Measurements from ENCODE around the gene GSG1.
"Not testable (repeated sequence)": the region's sequence is repeated elsewhere in the genome, so short reads cannot be mapped to it uniquely, and the experiment has no call there.

Gene GSG1

DNA sequence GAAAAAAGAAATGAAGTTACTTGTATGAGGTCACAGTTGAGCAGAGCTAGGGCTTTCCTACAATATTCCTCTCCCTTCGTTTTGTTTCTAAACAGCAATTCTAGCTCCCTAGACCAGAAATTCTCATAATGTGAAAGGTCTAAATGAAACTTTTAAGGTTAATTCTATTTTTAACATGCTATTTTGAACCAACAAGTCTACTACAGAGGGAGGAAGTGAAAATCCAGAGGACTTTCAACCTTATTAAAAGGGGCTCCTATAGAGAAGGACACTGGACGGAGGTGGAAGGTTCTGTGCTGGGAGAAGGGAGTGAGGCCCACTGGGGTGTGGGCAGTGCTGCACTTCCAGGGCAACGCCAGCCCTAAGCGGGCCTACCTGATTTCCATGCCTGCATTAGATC lies 13.4 kb downstream of the GSG1 start:
- peak; percentile 31 for DNase-seq (ENCODE audit: extremely low spot score)
- ChIA-PET POLR2A (no interaction called here), CTCF (interaction anchor here (0.8 to 1.6 kb wide), 4 partner anchors 9 to 34 kb away, joined by 3 to 6 read pairs (median 3); partner anchors contain the start of gene GSG1)
- TF ChIP-seq, protein P1, sequence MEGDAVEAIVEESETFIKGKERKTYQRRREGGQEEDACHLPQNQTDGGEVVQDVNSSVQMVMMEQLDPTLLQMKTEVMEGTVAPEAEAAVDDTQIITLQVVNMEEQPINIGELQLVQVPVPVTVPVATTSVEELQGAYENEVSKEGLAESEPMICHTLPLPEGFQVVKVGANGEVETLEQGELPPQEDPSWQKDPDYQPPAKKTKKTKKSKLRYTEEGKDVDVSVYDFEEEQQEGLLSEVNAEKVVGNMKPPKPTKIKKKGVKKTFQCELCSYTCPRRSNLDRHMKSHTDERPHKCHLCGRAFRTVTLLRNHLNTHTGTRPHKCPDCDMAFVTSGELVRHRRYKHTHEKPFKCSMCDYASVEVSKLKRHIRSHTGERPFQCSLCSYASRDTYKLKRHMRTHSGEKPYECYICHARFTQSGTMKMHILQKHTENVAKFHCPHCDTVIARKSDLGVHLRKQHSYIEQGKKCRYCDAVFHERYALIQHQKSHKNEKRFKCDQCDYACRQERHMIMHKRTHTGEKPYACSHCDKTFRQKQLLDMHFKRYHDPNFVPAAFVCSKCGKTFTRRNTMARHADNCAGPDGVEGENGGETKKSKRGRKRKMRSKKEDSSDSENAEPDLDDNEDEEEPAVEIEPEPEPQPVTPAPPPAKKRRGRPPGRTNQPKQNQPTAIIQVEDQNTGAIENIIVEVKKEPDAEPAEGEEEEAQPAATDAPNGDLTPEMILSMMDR (IDR thresholded peaks at IDR 0.05; ENCODE audit: control extremely low read depth, extremely low read depth, low read depth, missing control alignments) = no peak

DNA sequence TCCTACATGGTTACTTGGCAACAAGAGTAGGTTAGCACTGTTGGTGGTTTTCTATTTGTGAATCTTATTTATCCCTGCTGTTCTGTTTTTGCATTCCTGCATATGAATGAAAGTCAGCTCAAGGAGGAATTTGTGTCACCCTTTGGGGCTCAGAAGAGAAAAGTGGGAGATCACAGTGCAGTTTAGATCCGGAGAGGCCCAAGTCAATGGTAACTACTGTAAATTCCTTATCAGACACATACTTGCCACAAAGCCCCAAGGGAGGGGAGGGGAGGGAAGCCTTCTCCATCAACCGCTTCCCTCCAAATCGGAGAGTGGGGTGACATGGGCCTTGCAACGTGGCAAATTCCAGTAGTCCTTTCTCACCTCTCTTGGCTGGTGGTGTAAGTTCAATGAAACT lies 15.0 kb downstream of the GSG1 start:
- POLR2A ChIA-PET = no interaction called here
- CTCF ChIA-PET = interaction anchor here (1.3 to 2.0 kb wide), 3 partner anchors 12 to 257 kb away, joined by 3 to 5 read pairs (median 5); no protein-coding TSS in a partner anchor
- no peak for DNase-seq (ENCODE audit: extremely low spot score)
- TF ChIP-seq, protein P1 (IDR thresholded peaks at IDR 0.05; ENCODE audit: control extremely low read depth, extremely low read depth, low read depth, missing control alignments) = no peak

DNA sequence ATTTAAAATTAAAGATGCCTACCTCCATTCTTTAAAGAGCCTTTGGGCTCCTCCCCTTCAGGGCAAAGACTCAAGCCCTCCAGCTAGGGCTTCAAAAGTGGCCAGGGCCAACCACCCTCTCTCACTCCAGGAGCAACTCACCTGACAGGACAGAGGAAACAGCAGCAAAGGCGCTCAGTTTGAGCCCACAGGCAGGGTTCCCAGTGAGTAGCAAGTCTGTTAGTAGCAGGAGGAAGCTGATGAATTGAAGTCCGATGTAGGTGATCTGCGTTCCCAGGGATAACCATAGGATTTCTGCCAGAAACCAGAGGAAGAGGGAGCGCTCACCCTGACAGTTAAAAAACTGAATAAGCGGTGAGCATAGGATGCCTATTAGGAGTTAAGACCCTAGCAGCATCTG lies 15.7 kb downstream of the GSG1 start:
- ChIA-PET POLR2A (no interaction called here), CTCF (interaction anchor here (1.3 to 2.0 kb wide), 3 partner anchors 13 to 256 kb away, joined by 3 to 5 read pairs (median 5); no protein-coding TSS in a partner anchor)
- TF ChIP-seq, protein P1 (IDR thresholded peaks at IDR 0.05; ENCODE audit: control extremely low read depth, extremely low read depth, low read depth, missing control alignments) = no peak
- no peak for DNase-seq (ENCODE audit: extremely low spot score)

DNA sequence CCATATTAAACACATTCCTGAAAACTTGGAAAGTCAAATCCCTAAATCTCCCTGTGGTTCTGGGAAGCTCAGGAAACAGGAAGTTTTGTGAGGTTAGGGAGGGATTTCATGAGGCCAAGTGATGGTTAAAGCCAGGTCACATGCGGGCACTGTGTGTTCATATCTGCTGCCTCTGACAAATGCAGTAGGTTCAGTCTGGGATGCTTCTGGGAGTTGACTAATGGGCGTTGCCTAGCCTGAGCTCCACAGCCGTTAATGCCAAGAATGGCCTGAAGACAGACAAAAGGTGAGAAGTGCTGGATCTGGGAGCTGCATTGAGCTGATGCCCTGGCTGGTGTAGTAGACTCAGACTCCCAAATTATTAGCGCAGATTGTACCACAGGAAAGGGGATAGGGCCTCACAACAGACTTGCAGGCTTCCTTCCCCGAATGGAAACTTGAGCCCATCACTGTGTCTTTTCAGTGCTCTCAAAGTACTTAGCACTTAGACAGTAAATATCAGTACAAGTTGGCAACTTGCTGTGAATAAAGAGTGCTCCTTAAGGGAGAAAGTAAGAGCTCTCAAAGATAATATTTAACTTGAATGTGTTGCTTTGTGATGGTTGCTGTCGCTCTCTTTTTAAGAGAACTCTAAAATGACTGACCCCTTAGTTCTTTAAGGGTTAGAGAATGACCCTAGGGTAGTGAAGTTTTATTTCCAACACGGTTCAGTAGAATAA lies 17.3 kb downstream of the GSG1 start:
- POLR2A ChIA-PET = no interaction called here
- DNase-seq (ENCODE audit: extremely low spot score) = no peak
- TF ChIP-seq, protein P1 (IDR thresholded peaks at IDR 0.05; ENCODE audit: control extremely low read depth, extremely low read depth, low read depth, missing control alignments) = no peak
- CTCF ChIA-PET = interaction anchor here (0.9 to 1.3 kb wide), 3 partner anchors 11 to 39 kb away, joined by 3 to 4 read pairs (median 3); no protein-coding TSS in a partner anchor

DNA sequence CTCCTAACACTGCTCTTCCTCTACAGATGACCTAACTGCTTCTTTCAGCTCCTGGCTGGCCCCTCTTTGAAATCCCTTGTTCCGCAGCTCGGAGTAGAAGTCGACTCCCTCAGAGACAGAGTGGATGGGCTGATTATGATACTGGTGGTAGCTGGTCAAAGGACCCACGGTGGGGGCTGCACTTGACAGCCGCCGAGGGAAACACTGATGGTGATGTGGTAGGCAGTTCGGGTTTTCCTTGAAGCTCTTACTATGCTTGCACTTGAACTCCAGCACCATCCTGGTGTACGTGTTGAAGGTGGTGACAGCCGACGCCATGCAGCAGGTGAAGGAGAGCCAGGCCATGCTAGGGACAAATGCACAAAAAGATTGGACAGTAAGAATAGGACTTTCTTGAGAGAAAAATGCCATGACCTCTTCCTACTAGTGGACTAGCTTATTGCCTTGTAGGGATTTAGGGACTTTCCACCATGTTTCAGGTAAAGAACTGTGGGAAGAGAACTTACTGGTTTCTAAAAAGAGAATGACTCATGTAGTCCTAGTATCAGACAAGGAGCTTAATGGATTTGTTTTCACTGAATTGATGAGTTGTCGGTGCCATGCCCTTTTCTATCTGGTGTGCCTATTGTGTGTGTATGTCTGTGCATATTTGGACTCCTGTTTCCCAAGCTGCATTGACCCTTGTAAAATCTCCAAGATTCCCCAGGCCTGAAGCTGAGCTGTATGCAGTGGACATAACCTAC lies 18.4 kb downstream of the GSG1 start:
- DNase-seq (ENCODE audit: extremely low spot score) = no peak
- CTCF ChIA-PET = interaction anchor here (1.3 kb wide), 2 partner anchors 14 to 40 kb away, joined by 3 to 4 read pairs; no protein-coding TSS in a partner anchor
- POLR2A ChIA-PET = no interaction called here
- TF ChIP-seq, protein P1 (IDR thresholded peaks at IDR 0.05; ENCODE audit: control extremely low read depth, extremely low read depth, low read depth, missing control alignments) = no peak

DNA sequence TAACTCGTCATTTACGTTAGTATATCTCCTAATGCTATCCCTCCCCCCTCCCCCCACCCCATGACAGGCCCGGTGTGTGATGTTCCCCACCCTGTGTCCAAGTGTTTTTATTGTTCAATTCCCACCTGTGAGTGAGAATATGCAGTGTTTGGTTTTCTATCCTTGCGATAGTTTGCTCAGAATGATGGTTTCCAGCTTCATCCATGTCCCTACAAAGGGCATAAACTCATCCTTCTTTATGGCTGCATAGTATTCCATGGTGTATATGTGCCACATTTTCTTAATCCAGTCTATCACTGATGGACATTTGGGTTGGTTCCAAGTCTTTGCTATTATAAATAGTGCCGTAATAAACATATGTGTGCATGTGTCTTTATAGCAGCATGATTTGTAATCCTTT lies 19.8 kb downstream of the GSG1 start:
- DNase-seq (ENCODE audit: extremely low spot score); POLR2A ChIA-PET; CTCF ChIA-PET: not testable (repeated sequence)

DNA sequence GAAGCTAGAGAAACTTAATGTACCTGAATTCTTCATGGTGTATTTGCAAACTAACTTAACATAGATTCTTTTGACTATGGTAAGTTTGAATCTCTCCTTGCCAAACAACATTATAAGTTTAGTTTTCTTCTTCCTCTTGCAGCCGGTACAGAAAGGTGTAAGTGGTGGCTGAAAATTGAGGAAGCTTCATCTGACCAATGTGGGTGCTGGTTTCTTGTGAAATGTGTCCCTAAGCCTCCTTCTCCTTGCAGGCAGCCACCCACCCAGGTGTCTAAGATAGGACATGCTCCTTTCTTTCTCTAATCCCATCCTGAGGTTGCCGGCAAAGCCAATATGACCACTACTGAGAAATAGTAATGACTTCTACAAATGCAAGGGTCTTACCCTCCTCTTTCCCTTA lies 20.6 kb downstream of the GSG1 start:
- TF ChIP-seq, protein P1 (IDR thresholded peaks at IDR 0.05; ENCODE audit: control extremely low read depth, extremely low read depth, low read depth, missing control alignments) = no peak
- ChIA-PET POLR2A (no interaction called here), CTCF (interaction anchor here (0.8 kb wide), 1 partner anchor 20 kb away, joined by 3 read pairs; no protein-coding TSS in a partner anchor)
- DNase-seq (ENCODE audit: extremely low spot score) = no peak
